ENCODE data around the gene GSPT2.

Gene GSPT2

DNA sequence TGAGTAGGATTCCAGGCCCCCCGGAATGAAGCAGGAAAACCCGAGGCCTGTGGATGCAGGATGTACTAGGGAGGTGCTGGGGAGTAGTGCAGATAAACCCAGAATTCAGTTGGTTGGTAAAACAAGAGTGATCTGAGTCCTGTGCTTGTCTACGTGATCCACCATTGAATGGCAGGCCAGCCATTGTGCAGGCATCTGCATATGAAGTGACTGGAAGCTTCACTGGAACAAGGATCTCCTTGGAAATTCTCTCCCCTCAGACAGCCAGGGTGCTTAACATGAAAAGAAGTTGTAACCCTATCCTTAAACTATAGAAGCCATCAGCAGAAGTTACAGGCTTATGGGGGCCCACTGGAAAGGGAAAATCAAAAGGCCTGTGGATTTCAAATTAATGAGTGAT lies 656 bp upstream of the GSPT2 start:
- ATAC-seq: no peak
- TF ChIP-seq ZC3H10 (CRISPR knock-in tag; IDR thresholded peaks at IDR 0.05): no peak
- TF ChIP-seq PATZ1 (CRISPR knock-in tag; IDR thresholded peaks at IDR 0.05; ENCODE audit: borderline replicate concordance): no peak
- TF ChIP-seq POU6F1 (CRISPR knock-in tag; IDR thresholded peaks at IDR 0.05; ENCODE audit: borderline replicate concordance, low read depth): no peak
- TF ChIP-seq CREB5 (CRISPR knock-in tag; IDR thresholded peaks at IDR 0.05; ENCODE audit: low read depth): no peak
- TF ChIP-seq ZNF565 (CRISPR knock-in tag; conservative IDR thresholded peaks at IDR 0.05; ENCODE audit: low read depth): no peak

DNA sequence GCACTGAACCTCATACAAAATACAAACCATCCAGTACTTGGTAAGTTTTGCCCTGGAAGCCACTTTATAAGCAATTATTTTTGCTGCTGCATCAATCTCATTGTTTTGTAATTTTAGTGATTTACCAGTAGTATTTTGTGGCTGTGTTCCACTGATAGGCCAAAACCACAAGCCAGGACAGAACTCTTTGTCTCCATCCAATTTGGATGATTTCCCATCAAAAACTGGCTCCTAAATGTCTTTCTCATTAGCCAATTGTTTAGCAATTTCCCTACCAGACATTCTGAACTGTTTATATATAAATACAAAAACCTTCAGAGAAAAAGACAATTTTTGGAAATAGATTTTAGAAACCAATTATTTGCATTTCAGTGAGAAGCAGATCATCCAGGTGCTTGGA lies 4.4 kb downstream of the GSPT2 start:
- ATAC-seq: no peak
- no peak for TF ChIP-seq CREB5 (CRISPR knock-in tag; IDR thresholded peaks at IDR 0.05; ENCODE audit: low read depth)
- no peak for TF ChIP-seq ARNTL (CRISPR knock-in tag; IDR thresholded peaks at IDR 0.05; ENCODE audit: borderline replicate concordance, low read depth)
- no peak for TF ChIP-seq RARB (CRISPR knock-in tag; IDR thresholded peaks at IDR 0.05)
- TF ChIP-seq TCF4 (CRISPR knock-in tag; IDR thresholded peaks at IDR 0.05; ENCODE audit: borderline replicate concordance): no peak
- no peak for TF ChIP-seq TOX (CRISPR knock-in tag; IDR thresholded peaks at IDR 0.05; ENCODE audit: borderline replicate concordance)
- no peak for TF ChIP-seq ZFP30 (CRISPR knock-in tag; IDR thresholded peaks at IDR 0.05)
- TF ChIP-seq PPARA (CRISPR knock-in tag; IDR thresholded peaks at IDR 0.05; ENCODE audit: borderline replicate concordance): no peak
- no peak for TF ChIP-seq GLIS3 (CRISPR knock-in tag; IDR thresholded peaks at IDR 0.05)
- no peak for TF ChIP-seq ZNF565 (CRISPR knock-in tag; conservative IDR thresholded peaks at IDR 0.05; ENCODE audit: low read depth)
- TF ChIP-seq ZFP3 (CRISPR knock-in tag; IDR thresholded peaks at IDR 0.05): no peak
- TF ChIP-seq PATZ1 (CRISPR knock-in tag; IDR thresholded peaks at IDR 0.05; ENCODE audit: borderline replicate concordance): no peak
- no peak for TF ChIP-seq SNAI2 (CRISPR knock-in tag; IDR thresholded peaks at IDR 0.05)
- TF ChIP-seq ISL1 (CRISPR knock-in tag; IDR thresholded peaks at IDR 0.05): no peak
- TF ChIP-seq CSDC2 (CRISPR knock-in tag; IDR thresholded peaks at IDR 0.05): no peak

DNA sequence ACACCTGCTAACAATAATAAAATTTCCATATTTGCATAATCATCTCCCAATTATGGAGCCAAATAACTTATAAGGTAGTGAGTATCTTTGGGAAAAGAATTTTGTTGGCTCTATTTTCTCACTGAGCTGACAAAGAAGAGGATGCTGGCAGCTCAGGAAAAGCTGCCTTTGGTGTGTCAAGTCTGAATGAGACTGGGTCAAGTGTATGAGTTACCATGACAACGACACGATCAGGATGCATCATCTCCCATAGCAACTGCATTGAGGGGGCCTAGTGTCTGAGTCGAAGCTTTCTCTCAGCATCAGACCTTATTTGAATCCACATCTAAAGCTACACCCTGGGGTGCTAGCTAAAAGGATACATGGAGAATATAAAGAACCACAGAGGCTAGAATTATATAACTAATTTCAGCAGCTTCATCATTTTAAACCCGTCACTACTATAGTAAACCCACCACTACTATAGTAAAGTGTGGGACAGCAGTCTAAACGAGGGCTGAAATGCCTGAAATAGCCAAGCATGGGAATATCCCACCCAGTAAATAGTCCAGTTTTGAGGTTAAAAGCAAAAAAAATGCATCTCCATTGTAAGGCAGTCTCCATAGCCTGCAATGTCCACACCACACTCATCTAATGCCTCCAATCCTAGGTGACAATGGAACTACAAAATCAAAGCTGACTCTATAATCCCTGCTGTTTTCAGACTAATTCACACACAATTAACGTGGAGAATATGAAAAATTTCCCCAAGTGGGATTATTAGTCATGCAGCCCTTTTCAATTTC lies 16.0 kb downstream of the GSPT2 start:
- TF ChIP-seq ZNF565 (CRISPR knock-in tag; conservative IDR thresholded peaks at IDR 0.05; ENCODE audit: low read depth): no peak
- TF ChIP-seq ESRRG (CRISPR knock-in tag; IDR thresholded peaks at IDR 0.05): no peak
- no peak for ATAC-seq

GRCh38 chrX:51760657-51761056 lies 17.4 kb downstream of the GSPT2 start:
- no peak for ATAC-seq

More at GRCh38 chrX:51760657-51761056, 17.4 kb downstream of the GSPT2 start:
- TF ChIP-seq PPARA (CRISPR knock-in tag; IDR thresholded peaks at IDR 0.05; ENCODE audit: borderline replicate concordance): no peak
- TF ChIP-seq ISL1 (CRISPR knock-in tag; IDR thresholded peaks at IDR 0.05): no peak
- no peak for TF ChIP-seq PATZ1 (CRISPR knock-in tag; IDR thresholded peaks at IDR 0.05; ENCODE audit: borderline replicate concordance)
- no peak for TF ChIP-seq TCF4 (CRISPR knock-in tag; IDR thresholded peaks at IDR 0.05; ENCODE audit: borderline replicate concordance)
- TF ChIP-seq ESRRG (CRISPR knock-in tag; IDR thresholded peaks at IDR 0.05): no peak
- no peak for TF ChIP-seq CSDC2 (CRISPR knock-in tag; IDR thresholded peaks at IDR 0.05)
- no peak for TF ChIP-seq BACH2 (CRISPR knock-in tag; IDR thresholded peaks at IDR 0.05; ENCODE audit: borderline replicate concordance)
- no peak for TF ChIP-seq ZFP3 (CRISPR knock-in tag; IDR thresholded peaks at IDR 0.05)
- TF ChIP-seq ZC3H10 (CRISPR knock-in tag; IDR thresholded peaks at IDR 0.05): no peak
- no peak for TF ChIP-seq ZNF565 (CRISPR knock-in tag; conservative IDR thresholded peaks at IDR 0.05; ENCODE audit: low read depth)
- TF ChIP-seq TOX (CRISPR knock-in tag; IDR thresholded peaks at IDR 0.05; ENCODE audit: borderline replicate concordance): no peak
- TF ChIP-seq ZFP30 (CRISPR knock-in tag; IDR thresholded peaks at IDR 0.05): no peak
